Endothelial cell (in vitro differentiated cells): Measurements from ENCODE around the gene FBXW11. TPM values are rescaled to one million over a fixed set of nuclear protein-coding genes. Genes with fewer than 3 reads are reported as not detected.

Experiments
- DNase-seq: peaks from one replicate; pipeline ENCODE4 v3.0.0; 2021; ENCODE audit warnings: low spot score
- H3K27ac Mint-ChIP-seq: one replicate; pipeline ENCODE4 v1.8.0; 2021; ENCODE audit warnings: mixed read lengths, inconsistent platforms; ENCODE audit not compliant: unreplicated experiment
- H3K27me3 Mint-ChIP-seq: one replicate; pipeline ENCODE4 v1.8.0; 2021; ENCODE audit warnings: mild to moderate bottlenecking, moderate library complexity, mixed read lengths, inconsistent platforms; ENCODE audit not compliant: unreplicated experiment
- H3K36me3 Mint-ChIP-seq: one replicate; pipeline ENCODE4 v1.8.0; 2021; ENCODE audit warnings: mild to moderate bottlenecking, low read depth, mixed read lengths, inconsistent platforms; ENCODE audit not compliant: unreplicated experiment
- H3K4me1 Mint-ChIP-seq: one replicate; pipeline ENCODE4 v1.8.0; 2021; ENCODE audit warnings: mild to moderate bottlenecking, mixed read lengths, inconsistent platforms; ENCODE audit not compliant: unreplicated experiment
- H3K4me3 Mint-ChIP-seq: one replicate; pipeline ENCODE4 v1.8.0; 2021; ENCODE audit warnings: mild to moderate bottlenecking, mixed read lengths, inconsistent platforms; ENCODE audit not compliant: unreplicated experiment
- H3K9me3 Mint-ChIP-seq: one replicate; pipeline ENCODE4 v1.8.0; 2021; ENCODE audit warnings: mixed read lengths, inconsistent platforms; ENCODE audit not compliant: unreplicated experiment
- CTCF ChIP-seq: fragments of 200-600 bp; sonication (generic); IDR thresholded peaks from one replicate; pipeline ENCODE4 v1.5.0; 2021; ENCODE audit warnings: antibody characterized with exemption; ENCODE audit not compliant: unreplicated experiment
- total RNA-seq: library from RNA; stranded (reverse); fragmentation: NEBNext Ultra II Directional; extraction: Animal tissue kit (Norgen Biotek cat#: 25700); gene quantifications from one replicate; pipeline ENCODE4 v1.2.1, GENCODE V29; 2021; ENCODE audit not compliant: unreplicated experiment

FBXW11 gene
- total RNA-seq, 1 donor from 2014 or later, result 62.0 TPM

GRCh38 chr5:172052450-172053236 lies 46.2 kb upstream of the FBXW11 start:
- peaks cover 59% of the 10 kb centered on the region for H3K36me3 Mint-ChIP-seq
- no peak overlapping the region for H3K27ac Mint-ChIP-seq
- no peak overlapping the region for H3K4me3 Mint-ChIP-seq
- peaks cover 13% of the 10 kb centered on the region for H3K4me1 Mint-ChIP-seq
- no peak for TF ChIP-seq CTCF
- no peaks in the 10 kb centered on the region for H3K9me3 Mint-ChIP-seq
- H3K27me3 Mint-ChIP-seq, result peaks cover 7% of the 10 kb centered on the region
- no peak for DNase-seq

GRCh38 chr5:172051643-172052339 lies 45.4 kb upstream of the FBXW11 start:
- peak overlapping the region; percentile 45 for H3K27ac Mint-ChIP-seq
- DNase-seq, result no peak

GRCh38 chr5:172050080-172050479 lies 43.6 kb upstream of the FBXW11 start:
- DNase-seq, result no peak
- no peak for TF ChIP-seq CTCF
- Mint-ChIP-seq H3K9me3 (no peaks in the 10 kb centered on the region), H3K4me1 (peaks cover 13% of the 10 kb centered on the region), H3K4me3 (peak overlapping the region; percentile 15), H3K36me3 (peaks cover 56% of the 10 kb centered on the region), H3K27me3 (peaks cover 7% of the 10 kb centered on the region), H3K27ac (no peak overlapping the region)

More at GRCh38 chr5:172051643-172052339, 45.4 kb upstream of the FBXW11 start:
- Mint-ChIP-seq H3K4me3 (peak overlapping the region; percentile 78), H3K9me3 (no peaks in the 10 kb centered on the region), H3K36me3 (peaks cover 58% of the 10 kb centered on the region), H3K27me3 (peaks cover 7% of the 10 kb centered on the region), H3K4me1 (peaks cover 13% of the 10 kb centered on the region)
- no peak for TF ChIP-seq CTCF

GRCh38 chr5:172049226-172049796 lies 42.9 kb upstream of the FBXW11 start:
- Mint-ChIP-seq H3K4me3 (peak overlapping the region; percentile 17), H3K9me3 (no peaks in the 10 kb centered on the region), H3K36me3 (peaks cover 64% of the 10 kb centered on the region), H3K27me3 (peaks cover 7% of the 10 kb centered on the region), H3K27ac (no peak overlapping the region), H3K4me1 (peaks cover 13% of the 10 kb centered on the region)
- no peak for TF ChIP-seq CTCF
- DNase-seq, result no peak
